COLO829 (cell line): ENCODE data around the gene CDC42SE1.

Experiments used
- DNase-seq: peaks from one replicate; pipeline ENCODE4 v3.0.0; 2012; ENCODE audit warnings: low spot score

Gene CDC42SE1

GRCh38 chr1:151008244-151009205 lies 50.9 kb downstream of the CDC42SE1 start, which contains the start of gene PRUNE1:
Gene PRUNE1, plus strand, starts transcription at chr1:151008449. Its CDS starts 184 bp downstream, at chr1:151008633.
- peak; percentile 100 for DNase-seq

- no peak for DNase-seq
These were observed 51.6 kb downstream of the CDC42SE1 start for GRCh38 chr1:151007853-151008243.

- peak; percentile 99 for DNase-seq
These were observed 52.9 kb downstream of the CDC42SE1 start, which contains the start of gene MINDY1 for GRCh38 chr1:151006327-151007052. Gene MINDY1, minus strand, starts transcription at chr1:151006902. Its CDS starts 4,285 bp downstream, at chr1:151002617.

- no peak for DNase-seq
These were observed 53.6 kb downstream of the CDC42SE1 start for GRCh38 chr1:151005729-151006319.

- DNase-seq: no peak
These were observed 56.2 kb downstream of the CDC42SE1 start for GRCh38 chr1:151003180-151003579.

GRCh38 chr1:151002611-151003010 lies 56.8 kb downstream of the CDC42SE1 start:
- DNase-seq: no peak

GRCh38 chr1:151002051-151002450 lies 57.4 kb downstream of the CDC42SE1 start:
- DNase-seq: no peak

- DNase-seq: no peak
These were observed 57.8 kb downstream of the CDC42SE1 start for GRCh38 chr1:151001602-151002001.
